ENCODE measurements around the gene NOX1. TPM values are rescaled to one million over a fixed set of nuclear protein-coding genes. Genes with fewer than 3 reads are reported as not detected.

The NOX1 gene
- total and polyA plus RNA-seq, 7 donors, result not detected

GRCh38 chrX:100863326-100863864 lies 10.8 kb downstream of the NOX1 start:
- TF ChIP-seq CTCF (IDR thresholded peaks at IDR 0.05), result no peak
- Histone ChIP-seq H3K4me3 (no peak overlapping the region), H3K27me3 (ENCODE audit: insufficient read depth in 3 of 3, low read length in 2 of 3) (peaks cover 0 to 15% (median 0%) of the 10 kb centered on the region in 3 donors), H3K36me3 (ENCODE audit: insufficient read depth in 1 of 2, low read depth in 1 of 2) (no peaks in the 10 kb centered on the region), H3K9me3 (no peaks in the 10 kb centered on the region), H3K4me1 (no peaks in the 10 kb centered on the region), H3K27ac (no peak overlapping the region)
- 54 to 62% (median 54%) methylated on average over 6 of the region's 6 CpGs for WGBS, 3 donors
- no peak for DNase-seq
- no peak for ATAC-seq
- intact Hi-C loops (cut with DNase I), result no loop called here

- 36 to 75% (median 46%) methylated on average over 2 of the region's 2 CpGs for WGBS, 3 donors
- TF ChIP-seq CTCF (IDR thresholded peaks at IDR 0.05), result no peak
- no peak for DNase-seq
- Histone ChIP-seq H3K36me3 (ENCODE audit: insufficient read depth in 1 of 2, low read depth in 1 of 2) (no peaks in the 10 kb centered on the region), H3K27me3 (ENCODE audit: insufficient read depth in 3 of 3, low read length in 2 of 3) (no peaks in the 10 kb centered on the region), H3K9me3 (no peaks in the 10 kb centered on the region), H3K27ac (no peak overlapping the region), H3K4me1 (no peaks in the 10 kb centered on the region), H3K4me3 (no peak overlapping the region)
- ATAC-seq, result no peak
- intact Hi-C loops (cut with DNase I), result no loop called here
Observed at GRCh38 chrX:100852810-100853209, 21.3 kb downstream of the NOX1 start.

- Histone ChIP-seq H3K4me3 (no peak overlapping the region), H3K9me3 (no peaks in the 10 kb centered on the region), H3K4me1 (no peaks in the 10 kb centered on the region), H3K27me3 (ENCODE audit: insufficient read depth in 3 of 3, low read length in 2 of 3) (peaks cover 0 to 7% (median 0%) of the 10 kb centered on the region in 3 donors), H3K27ac (no peak overlapping the region), H3K36me3 (ENCODE audit: insufficient read depth in 1 of 2, low read depth in 1 of 2) (no peaks in the 10 kb centered on the region)
- DNase-seq (no peak), ATAC-seq (no peak)
- intact Hi-C loops (cut with DNase I), result no loop called here
- WGBS, 3 donors, result 59 to 66% (median 62%) methylated on average over 4 of the region's 4 CpGs
- no peak for TF ChIP-seq CTCF (IDR thresholded peaks at IDR 0.05)
Observed at GRCh38 chrX:100850317-100850716, 23.8 kb downstream of the NOX1 start.

- H3K36me3 ChIP-seq (ENCODE audit: insufficient read depth in 1 of 2, low read depth in 1 of 2), result peaks cover 0 to 78% of the 10 kb centered on the region in 2 donors
- 86 to 97% (median 96%) methylated on average over 9 of the region's 9 CpGs for WGBS, 3 donors
- ATAC-seq (no peak), DNase-seq (no peak)
- peaks cover 0 to 10% (median 0%) of the 10 kb centered on the region in 3 donors for H3K27me3 ChIP-seq (ENCODE audit: insufficient read depth in 3 of 3, low read length in 2 of 3)
- TF ChIP-seq CTCF (IDR thresholded peaks at IDR 0.05), result no peak
- no peak overlapping the region for H3K4me3 ChIP-seq
- H3K27ac ChIP-seq, result no peak overlapping the region
- H3K4me1 ChIP-seq, result no peaks in the 10 kb centered on the region
- intact Hi-C loops (cut with DNase I), result loop anchor here in 1 of 2 donors (10.0 kb wide), 1 partner anchor 183 kb away; no protein-coding TSS in a partner anchor
- no peaks in the 10 kb centered on the region for H3K9me3 ChIP-seq
Observed at GRCh38 chrX:100831219-100831946, 42.8 kb downstream of the NOX1 start.
